Caco-2 (cell line): Measurements from ENCODE around the gene GCKR. TPM values are rescaled to one million over a fixed set of nuclear protein-coding genes. Genes with fewer than 3 reads are reported as not detected.

Experiments
- BruUV-seq: library from RNA; stranded (reverse); fragments of 400-500 nt; replicated peaks from 2 replicates; lab custom pipeline; 2021; lab: Mats Ljungman, UMichigan
- CTCF ChIA-PET: fragments of 300-600 bp; sonication (Branson Sonifier 250); formaldehyde crosslinking; loops from one replicate; lab custom pipeline; 2022; ENCODE audit warnings: antibody characterized with exemption; lab: Charles Lee
- POLR2A ChIA-PET: fragments of 300-600 bp; sonication (Branson Sonifier 250); formaldehyde crosslinking; loops from one replicate; lab custom pipeline; 2022; ENCODE audit warnings: antibody characterized with exemption; lab: Charles Lee
- DNase-seq, 2 experiments: peaks; one replicate each; pipeline versions ENCODE4 v3.0.0 to v3.0.0-alpha.2; 2020 to 2022
- H3K27me3 ChIP-seq: replicated peaks from 2 replicates; pipeline ENCODE4 v1.6.0; 2011; ENCODE audit warnings: low read length; ENCODE audit not compliant: control insufficient read depth, insufficient read depth
- H3K36me3 ChIP-seq: 2 replicates; pipeline ENCODE4 v1.5.1; 2011; ENCODE audit warnings: low read length; ENCODE audit not compliant: control insufficient read depth, insufficient read depth
- H3K4me1 ChIP-seq: fragments of 250-450 bp; sonication (Bioruptor Pico); 2 replicates; pipeline ENCODE4 v1.5.1; 2020; ENCODE audit warnings: mild to moderate bottlenecking
- H3K4me3 ChIP-seq: 2 replicates; pipeline ENCODE4 v1.5.1; 2011; ENCODE audit warnings: low read depth, mild to moderate bottlenecking, control low read depth, low read length
- H3K9me3 ChIP-seq: fragments of 250-450 bp; sonication (Bioruptor Pico); 2 replicates; pipeline ENCODE4 v1.5.1; 2020; ENCODE audit warnings: mild to moderate bottlenecking, moderate library complexity
- H3K27ac Mint-ChIP-seq: one replicate; pipeline ENCODE4 v1.8.0; 2022; ENCODE audit warnings: mixed read lengths; ENCODE audit not compliant: unreplicated experiment
- H3K27me3 Mint-ChIP-seq: one replicate; pipeline ENCODE4 v1.8.0; 2022; ENCODE audit warnings: mixed read lengths; ENCODE audit not compliant: insufficient read depth, unreplicated experiment
- H3K36me3 Mint-ChIP-seq: one replicate; pipeline ENCODE4 v1.8.0; 2022; ENCODE audit warnings: mild to moderate bottlenecking, mixed read lengths; ENCODE audit not compliant: insufficient read depth, unreplicated experiment
- H3K4me1 Mint-ChIP-seq: one replicate; pipeline ENCODE4 v1.8.0; 2022; ENCODE audit warnings: low read depth, mixed read lengths; ENCODE audit not compliant: unreplicated experiment
- H3K4me3 Mint-ChIP-seq: one replicate; pipeline ENCODE4 v1.8.0; 2022; ENCODE audit warnings: mild to moderate bottlenecking, moderate library complexity, mixed read lengths; ENCODE audit not compliant: unreplicated experiment
- H3K9me3 Mint-ChIP-seq: one replicate; pipeline ENCODE4 v1.8.0; 2022; ENCODE audit warnings: mixed read lengths; ENCODE audit not compliant: unreplicated experiment
- intact Hi-C: fragments of 100-400 bp; cut with micrococcal nuclease; formaldehyde crosslinking; loops from one replicate; pipeline ENCODE4 v1.10.0; 2022; ENCODE audit not compliant: unreplicated experiment
- total RNA-seq: library from RNA; stranded (reverse); gene quantifications from 2 replicates; pipeline ENCODE4 v1.2.3, GENCODE V29; 2022
- TF ChIP-seq, protein P1 (sequence below), 2 experiments: fragments of 200-600 bp in 1 of 2; IDR thresholded peaks; 1 replicate in 1 of 2; 2 replicates in 1 of 2; pipeline versions ENCODE4 v1.5.1 to v1.8.0; 2011 to 2022; ENCODE audit warnings: antibody characterized with exemption in 1 of 2, control low read depth in 1 of 2, inconsistent platforms in 1 of 2, low read depth in 1 of 2, low read length in 1 of 2, mild to moderate bottlenecking in 1 of 2, moderate library complexity in 1 of 2; ENCODE audit not compliant: insufficient read depth in 1 of 2, severe bottlenecking in 1 of 2, unreplicated experiment in 1 of 2

Gene GCKR
- total RNA-seq, 1 experiment from 2014 or later: not detected

- H3K4me3 Mint-ChIP-seq: no peak overlapping the region
- BruUV-seq: no TSS peak
- ChIA-PET POLR2A (no interaction called here), CTCF (no interaction called here)
- Histone ChIP-seq H3K27me3 (no peaks in the 10 kb centered on the region), H3K4me1 (no peaks in the 10 kb centered on the region), H3K9me3 (no peaks in the 10 kb centered on the region; the same call in 1 of the 2 replicates), H3K36me3 (no peaks in the 10 kb centered on the region), H3K4me3 (no peak overlapping the region)
- H3K9me3 Mint-ChIP-seq: peaks cover 10% of the 10 kb centered on the region
- no peaks in the 10 kb centered on the region for H3K4me1 Mint-ChIP-seq
- TF ChIP-seq, protein P1, sequence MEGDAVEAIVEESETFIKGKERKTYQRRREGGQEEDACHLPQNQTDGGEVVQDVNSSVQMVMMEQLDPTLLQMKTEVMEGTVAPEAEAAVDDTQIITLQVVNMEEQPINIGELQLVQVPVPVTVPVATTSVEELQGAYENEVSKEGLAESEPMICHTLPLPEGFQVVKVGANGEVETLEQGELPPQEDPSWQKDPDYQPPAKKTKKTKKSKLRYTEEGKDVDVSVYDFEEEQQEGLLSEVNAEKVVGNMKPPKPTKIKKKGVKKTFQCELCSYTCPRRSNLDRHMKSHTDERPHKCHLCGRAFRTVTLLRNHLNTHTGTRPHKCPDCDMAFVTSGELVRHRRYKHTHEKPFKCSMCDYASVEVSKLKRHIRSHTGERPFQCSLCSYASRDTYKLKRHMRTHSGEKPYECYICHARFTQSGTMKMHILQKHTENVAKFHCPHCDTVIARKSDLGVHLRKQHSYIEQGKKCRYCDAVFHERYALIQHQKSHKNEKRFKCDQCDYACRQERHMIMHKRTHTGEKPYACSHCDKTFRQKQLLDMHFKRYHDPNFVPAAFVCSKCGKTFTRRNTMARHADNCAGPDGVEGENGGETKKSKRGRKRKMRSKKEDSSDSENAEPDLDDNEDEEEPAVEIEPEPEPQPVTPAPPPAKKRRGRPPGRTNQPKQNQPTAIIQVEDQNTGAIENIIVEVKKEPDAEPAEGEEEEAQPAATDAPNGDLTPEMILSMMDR (IDR thresholded peaks at IDR 0.05; ENCODE audit: insufficient read depth in 1 of 2, low read depth in 1 of 2, low read length in 1 of 2, severe bottlenecking in 1 of 2, unreplicated experiment in 1 of 2): no peak
- no peak for DNase-seq
- H3K27me3 Mint-ChIP-seq: peaks cover 9% of the 10 kb centered on the region
- H3K36me3 Mint-ChIP-seq: no peaks in the 10 kb centered on the region
- no peak overlapping the region for H3K27ac Mint-ChIP-seq
- intact Hi-C loops: no loop called here
Observed at GRCh38 chr2:27571197-27571596, 74.6 kb downstream of the GCKR start.

- TF ChIP-seq, protein P1 (IDR thresholded peaks at IDR 0.05; ENCODE audit: insufficient read depth in 1 of 2, low read depth in 1 of 2, low read length in 1 of 2, severe bottlenecking in 1 of 2, unreplicated experiment in 1 of 2): no peak
- peaks cover 10% of the 10 kb centered on the region for H3K9me3 Mint-ChIP-seq
- POLR2A ChIA-PET: no interaction called here
- no peaks in the 10 kb centered on the region for H3K4me1 Mint-ChIP-seq
- DNase-seq: no peak
- H3K27me3 Mint-ChIP-seq: peaks cover 7% of the 10 kb centered on the region
- Histone ChIP-seq H3K4me1 (no peaks in the 10 kb centered on the region), H3K4me3 (no peak overlapping the region), H3K9me3 (no peaks in the 10 kb centered on the region; the same call in 1 of the 2 replicates), H3K36me3 (no peaks in the 10 kb centered on the region), H3K27me3 (no peaks in the 10 kb centered on the region)
- H3K36me3 Mint-ChIP-seq: no peaks in the 10 kb centered on the region
- H3K27ac Mint-ChIP-seq: no peak overlapping the region
- intact Hi-C loops: no loop called here
- CTCF ChIA-PET: no interaction called here
- no peak overlapping the region for H3K4me3 Mint-ChIP-seq
- BruUV-seq: no TSS peak
Observed at GRCh38 chr2:27571681-27572080, 75.0 kb downstream of the GCKR start.

GRCh38 chr2:27572439-27572838, 75.8 kb downstream of the GCKR start:
- Mint-ChIP-seq H3K9me3 (peaks cover 10% of the 10 kb centered on the region), H3K27me3 (peaks cover 7% of the 10 kb centered on the region), H3K4me1 (no peaks in the 10 kb centered on the region), H3K27ac (no peak overlapping the region), H3K36me3 (no peaks in the 10 kb centered on the region), H3K4me3 (no peak overlapping the region)
- H3K4me1 ChIP-seq: no peaks in the 10 kb centered on the region
- H3K36me3 ChIP-seq: no peaks in the 10 kb centered on the region
- POLR2A ChIA-PET: no interaction called here
- no peaks in the 10 kb centered on the region for H3K27me3 ChIP-seq
- intact Hi-C loops: no loop called here
- no TSS peak for BruUV-seq
- no peaks in the 10 kb centered on the region; the same call in 1 of the 2 replicates for H3K9me3 ChIP-seq
- CTCF ChIA-PET: no interaction called here
- no peak for DNase-seq
- no peak overlapping the region for H3K4me3 ChIP-seq
- TF ChIP-seq, protein P1 (IDR thresholded peaks at IDR 0.05; ENCODE audit: insufficient read depth in 1 of 2, low read depth in 1 of 2, low read length in 1 of 2, severe bottlenecking in 1 of 2, unreplicated experiment in 1 of 2): no peak
